ENCODE measurements around the gene BTBD9.

DNA sequence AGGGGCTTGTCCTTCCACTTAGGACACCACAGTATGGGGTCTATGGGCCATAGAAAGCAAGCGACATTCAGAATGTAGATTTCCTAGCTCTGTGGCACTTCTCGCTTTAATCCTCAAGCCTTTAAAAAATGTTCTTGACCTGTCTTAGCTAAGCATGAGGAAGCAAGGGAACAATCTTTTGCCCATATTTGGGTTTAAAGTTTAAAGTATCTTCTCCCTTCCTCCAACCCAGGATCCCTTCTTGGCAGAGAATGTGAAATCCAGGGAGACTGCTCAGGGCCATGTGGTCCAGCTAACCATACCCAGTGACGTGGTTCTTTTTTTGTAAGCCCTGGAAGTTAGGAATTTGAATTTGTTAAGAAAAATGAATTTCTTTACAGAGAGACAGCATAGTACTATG is 289.9 kb downstream of the BTBD9 start:
- TF ChIP-seq, protein P1, sequence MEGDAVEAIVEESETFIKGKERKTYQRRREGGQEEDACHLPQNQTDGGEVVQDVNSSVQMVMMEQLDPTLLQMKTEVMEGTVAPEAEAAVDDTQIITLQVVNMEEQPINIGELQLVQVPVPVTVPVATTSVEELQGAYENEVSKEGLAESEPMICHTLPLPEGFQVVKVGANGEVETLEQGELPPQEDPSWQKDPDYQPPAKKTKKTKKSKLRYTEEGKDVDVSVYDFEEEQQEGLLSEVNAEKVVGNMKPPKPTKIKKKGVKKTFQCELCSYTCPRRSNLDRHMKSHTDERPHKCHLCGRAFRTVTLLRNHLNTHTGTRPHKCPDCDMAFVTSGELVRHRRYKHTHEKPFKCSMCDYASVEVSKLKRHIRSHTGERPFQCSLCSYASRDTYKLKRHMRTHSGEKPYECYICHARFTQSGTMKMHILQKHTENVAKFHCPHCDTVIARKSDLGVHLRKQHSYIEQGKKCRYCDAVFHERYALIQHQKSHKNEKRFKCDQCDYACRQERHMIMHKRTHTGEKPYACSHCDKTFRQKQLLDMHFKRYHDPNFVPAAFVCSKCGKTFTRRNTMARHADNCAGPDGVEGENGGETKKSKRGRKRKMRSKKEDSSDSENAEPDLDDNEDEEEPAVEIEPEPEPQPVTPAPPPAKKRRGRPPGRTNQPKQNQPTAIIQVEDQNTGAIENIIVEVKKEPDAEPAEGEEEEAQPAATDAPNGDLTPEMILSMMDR (IDR thresholded peaks at IDR 0.05; ENCODE audit: low read depth, low read length, poor library complexity, severe bottlenecking): no peak
- no peak for TF ChIP-seq EZH2phosphoT487 (IDR thresholded peaks at IDR 0.05; ENCODE audit: borderline replicate concordance, low read length)

Measured in DOHH2 (cell line).